Liver (tissue), 9 donors: ENCODE results near the gene CPLX1. TPM values are rescaled to one million over a fixed set of nuclear protein-coding genes. Genes with fewer than 3 reads are reported as not detected.

Experiments used
- DNase-seq: peaks from one replicate; pipeline ENCODE4 v3.0.0-alpha.2; 2017; ENCODE audit warnings: low spot score
- H3K27ac ChIP-seq, 2 donors: one replicate each; pipeline ENCODE4 v1.7.0; 2013; ENCODE audit warnings: inconsistent platforms in 2 of 2, low read length in 2 of 2, control low read depth in 1 of 2, low read depth in 1 of 2, mild to moderate bottlenecking in 1 of 2
- H3K27me3 ChIP-seq, 4 donors: one replicate each; pipeline versions ENCODE4 v1.6.1 to v1.7.0; 2013; ENCODE audit warnings: low read length in 3 of 4, inconsistent platforms in 1 of 4, mild to moderate bottlenecking in 1 of 4, moderate library complexity in 1 of 4; ENCODE audit not compliant: control insufficient read depth in 4 of 4, insufficient read depth in 4 of 4
- H3K36me3 ChIP-seq, 4 donors: one replicate each; pipeline versions ENCODE4 v1.6.1 to v1.7.0; 2013; ENCODE audit warnings: low read length in 3 of 4, mild to moderate bottlenecking in 3 of 4, low read depth in 1 of 4, moderate library complexity in 1 of 4; ENCODE audit not compliant: control insufficient read depth in 4 of 4, insufficient read depth in 3 of 4
- H3K4me1 ChIP-seq, 4 donors: one replicate each; pipeline versions ENCODE4 v1.6.1 to v1.7.0; 2013; ENCODE audit warnings: low read length in 3 of 4, mild to moderate bottlenecking in 3 of 4, moderate library complexity in 1 of 4; ENCODE audit not compliant: control insufficient read depth in 4 of 4, insufficient read depth in 4 of 4
- H3K4me3 ChIP-seq, 3 donors: one replicate each; pipeline versions ENCODE4 v1.6.1 to v1.7.0; 2013; ENCODE audit warnings: low read length in 3 of 3, control low read depth in 1 of 3, low read depth in 1 of 3, mild to moderate bottlenecking in 1 of 3
- H3K9ac ChIP-seq, 2 donors: one replicate each; pipeline ENCODE4 v1.7.0; 2013; ENCODE audit warnings: low read length in 2 of 2, mild to moderate bottlenecking in 2 of 2, moderate library complexity in 2 of 2, control low read depth in 1 of 2, low read depth in 1 of 2
- H3K9me3 ChIP-seq, 4 donors: one replicate each; pipeline versions ENCODE4 v1.6.1 to v1.7.0; 2013; ENCODE audit warnings: low read length in 3 of 4; ENCODE audit not compliant: control insufficient read depth in 4 of 4
- EGR1 ChIP-seq, 2 donors: IDR thresholded peaks; 2 replicates each; pipeline ENCODE4 v1.6.1; 2016 to 2018; ENCODE audit warnings: antibody characterized with exemption in 2 of 2, low read depth in 2 of 2
- FOXA1 ChIP-seq: IDR thresholded peaks from 2 replicates; pipeline ENCODE4 v1.6.1; 2016; ENCODE audit warnings: antibody characterized with exemption
- FOXA2 ChIP-seq: IDR thresholded peaks from 2 replicates; pipeline ENCODE4 v1.6.1; 2016; ENCODE audit warnings: antibody characterized with exemption
- GABPA ChIP-seq, 2 donors: IDR thresholded peaks in 1 of 2; conservative IDR thresholded peaks in 1 of 2; 2 replicates each; pipeline ENCODE4 v1.6.1; 2016; ENCODE audit warnings: antibody characterized with exemption in 2 of 2, mild to moderate bottlenecking in 1 of 2, moderate library complexity in 1 of 2
- HNF4A ChIP-seq, 2 donors: conservative IDR thresholded peaks; 2 replicates each; pipeline ENCODE4 v1.6.1; 2016; ENCODE audit warnings: antibody characterized with exemption in 2 of 2, mild to moderate bottlenecking in 2 of 2
- HNF4G ChIP-seq: IDR thresholded peaks from 2 replicates; pipeline ENCODE4 v1.6.1; 2016; ENCODE audit warnings: antibody characterized with exemption
- JUND ChIP-seq, 2 donors: IDR thresholded peaks; 2 replicates each; pipeline ENCODE4 v1.6.1; 2016; ENCODE audit warnings: antibody characterized with exemption in 2 of 2
- RAD21 ChIP-seq, 2 donors: IDR thresholded peaks; 2 replicates each; pipeline ENCODE4 v1.6.1; 2016; ENCODE audit warnings: antibody characterized with exemption in 2 of 2, mild to moderate bottlenecking in 2 of 2
- RXRA ChIP-seq, 2 donors: IDR thresholded peaks; 2 replicates each; pipeline ENCODE4 v1.6.1; 2017 to 2018; ENCODE audit warnings: antibody characterized with exemption in 2 of 2, mild to moderate bottlenecking in 1 of 2
- SP1 ChIP-seq: IDR thresholded peaks from 2 replicates; pipeline ENCODE4 v1.6.1; 2018; ENCODE audit warnings: antibody characterized with exemption, mild to moderate bottlenecking
- TAF1 ChIP-seq: conservative IDR thresholded peaks from 2 replicates; pipeline ENCODE4 v1.6.1; 2016; ENCODE audit warnings: antibody characterized with exemption, mild to moderate bottlenecking
- YY1 ChIP-seq: IDR thresholded peaks from 2 replicates; pipeline ENCODE4 v1.6.1; 2016; ENCODE audit warnings: antibody characterized with exemption, mild to moderate bottlenecking
- WGBS: extraction: QIAGEN DNeasy Blood & Tissue Kit; methylation state at CpG from one replicate; pipeline ENCODE4 v1.1.7; 2013; 5-methylcytosine and 5-hydroxymethylcytosine counted together
- polyA plus RNA-seq, 2 donors: library from polyadenylated mRNA; stranded (reverse) in 1 of 2; unstranded in 1 of 2; fragments of 200-250 nt in 1 of 2; fragments of >200 nt in 1 of 2; fragmentation: Nextera tagmentation in 1 of 2; extraction: Ambion mirVana in 1 of 2; gene quantifications; one replicate each; pipeline versions ENCODE4 v1.2.1 to v1.2.3, GENCODE V29; 2013 to 2015
- total RNA-seq, 2 donors: library from RNA; depleted of rRNA; stranded (reverse); fragments of >200 nt; gene quantifications; one replicate each; pipeline ENCODE4 v1.2.3, GENCODE V29; 2014
- TF ChIP-seq, protein P1 (sequence below): fragments of 150-350 bp; IDR thresholded peaks from 2 replicates; pipeline ENCODE4 v1.5.1; 2017; ENCODE audit warnings: improper control_type of control experiment, low read depth, low read length; ENCODE audit not compliant: missing input control
- TF ChIP-seq, protein P2 (sequence below): IDR thresholded peaks from 2 replicates; pipeline ENCODE4 v1.6.1; 2016; ENCODE audit warnings: antibody characterized with exemption
- TF ChIP-seq, protein P3 (sequence below): IDR thresholded peaks from 2 replicates; pipeline ENCODE4 v1.6.1; 2016; ENCODE audit warnings: antibody characterized with exemption
- TF ChIP-seq, protein P4 (sequence below): IDR thresholded peaks from 2 replicates; pipeline ENCODE4 v1.6.1; 2016; ENCODE audit warnings: antibody characterized with exemption
- TF ChIP-seq, protein P5 (sequence below): IDR thresholded peaks from 2 replicates; pipeline ENCODE4 v1.6.1; 2016; ENCODE audit warnings: antibody characterized with exemption, mild to moderate bottlenecking
- donor health status: healthy.
- donor health status: healthy.
- donor health status: healthy.
- donor health status: healthy.
- donor health status: healthy.

The CPLX1 gene
- total and polyA plus RNA-seq, 4 donors, result 0.14 to 2.8 (median 0.80) TPM

DNA sequence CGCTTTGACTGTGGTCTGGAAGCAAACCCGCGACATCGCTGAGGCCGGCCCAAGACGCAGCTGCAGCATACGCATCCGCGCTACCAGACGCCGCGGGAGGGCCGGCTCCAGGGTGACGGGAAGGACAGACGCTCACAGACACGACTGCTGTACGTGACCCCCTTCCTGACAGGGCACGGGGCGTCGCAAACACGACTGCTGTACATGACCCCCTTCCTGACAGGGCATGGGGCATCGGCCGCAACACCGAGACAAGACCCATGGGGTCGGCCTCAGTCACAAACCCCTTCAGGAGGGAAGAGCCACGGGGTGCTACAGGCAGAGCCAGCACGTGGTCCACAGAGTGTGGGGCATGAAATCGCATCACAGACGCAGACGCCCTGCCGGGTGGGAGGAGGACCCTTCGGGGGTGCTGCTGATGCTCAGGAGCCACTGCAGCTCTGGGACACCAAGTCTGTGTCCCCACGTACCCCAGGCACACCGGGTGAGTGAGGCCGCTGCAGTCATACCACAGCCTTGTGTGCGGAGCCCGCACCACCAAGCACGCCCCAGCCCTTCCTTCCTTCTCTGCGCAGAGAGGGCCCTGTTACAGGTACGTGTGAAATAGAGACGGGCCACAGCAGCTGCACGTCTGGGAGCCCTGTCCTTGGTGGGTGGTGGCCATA, 38.7 kb upstream of the CPLX1 start:
- H3K4me3 ChIP-seq, result no peak overlapping the region
- no peaks in the 10 kb centered on the region for H3K9me3 ChIP-seq
- DNase-seq, result no peak
- no peaks in the 10 kb centered on the region for H3K4me1 ChIP-seq
- H3K9ac ChIP-seq, result no peak overlapping the region
- no peak overlapping the region for H3K27ac ChIP-seq
- H3K27me3 ChIP-seq, result no peaks in the 10 kb centered on the region
- TF ChIP-seq, protein P1, sequence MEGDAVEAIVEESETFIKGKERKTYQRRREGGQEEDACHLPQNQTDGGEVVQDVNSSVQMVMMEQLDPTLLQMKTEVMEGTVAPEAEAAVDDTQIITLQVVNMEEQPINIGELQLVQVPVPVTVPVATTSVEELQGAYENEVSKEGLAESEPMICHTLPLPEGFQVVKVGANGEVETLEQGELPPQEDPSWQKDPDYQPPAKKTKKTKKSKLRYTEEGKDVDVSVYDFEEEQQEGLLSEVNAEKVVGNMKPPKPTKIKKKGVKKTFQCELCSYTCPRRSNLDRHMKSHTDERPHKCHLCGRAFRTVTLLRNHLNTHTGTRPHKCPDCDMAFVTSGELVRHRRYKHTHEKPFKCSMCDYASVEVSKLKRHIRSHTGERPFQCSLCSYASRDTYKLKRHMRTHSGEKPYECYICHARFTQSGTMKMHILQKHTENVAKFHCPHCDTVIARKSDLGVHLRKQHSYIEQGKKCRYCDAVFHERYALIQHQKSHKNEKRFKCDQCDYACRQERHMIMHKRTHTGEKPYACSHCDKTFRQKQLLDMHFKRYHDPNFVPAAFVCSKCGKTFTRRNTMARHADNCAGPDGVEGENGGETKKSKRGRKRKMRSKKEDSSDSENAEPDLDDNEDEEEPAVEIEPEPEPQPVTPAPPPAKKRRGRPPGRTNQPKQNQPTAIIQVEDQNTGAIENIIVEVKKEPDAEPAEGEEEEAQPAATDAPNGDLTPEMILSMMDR, result no peak
- TF ChIP-seq JUND (IDR thresholded peaks at IDR 0.05) (no peak), FOXA1 (no peak), RAD21 (IDR thresholded peaks at IDR 0.05) (no peak), SP1 (no peak), FOXA2 (no peak), HNF4G (no peak), TAF1 (no peak), HNF4A (conservative IDR thresholded peaks at IDR 0.05) (no peak)
- TF ChIP-seq, protein P2, sequence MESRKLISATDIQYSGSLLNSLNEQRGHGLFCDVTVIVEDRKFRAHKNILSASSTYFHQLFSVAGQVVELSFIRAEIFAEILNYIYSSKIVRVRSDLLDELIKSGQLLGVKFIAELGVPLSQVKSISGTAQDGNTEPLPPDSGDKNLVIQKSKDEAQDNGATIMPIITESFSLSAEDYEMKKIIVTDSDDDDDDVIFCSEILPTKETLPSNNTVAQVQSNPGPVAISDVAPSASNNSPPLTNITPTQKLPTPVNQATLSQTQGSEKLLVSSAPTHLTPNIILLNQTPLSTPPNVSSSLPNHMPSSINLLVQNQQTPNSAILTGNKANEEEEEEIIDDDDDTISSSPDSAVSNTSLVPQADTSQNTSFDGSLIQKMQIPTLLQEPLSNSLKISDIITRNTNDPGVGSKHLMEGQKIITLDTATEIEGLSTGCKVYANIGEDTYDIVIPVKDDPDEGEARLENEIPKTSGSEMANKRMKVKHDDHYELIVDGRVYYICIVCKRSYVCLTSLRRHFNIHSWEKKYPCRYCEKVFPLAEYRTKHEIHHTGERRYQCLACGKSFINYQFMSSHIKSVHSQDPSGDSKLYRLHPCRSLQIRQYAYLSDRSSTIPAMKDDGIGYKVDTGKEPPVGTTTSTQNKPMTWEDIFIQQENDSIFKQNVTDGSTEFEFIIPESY, result no peak
- TF ChIP-seq, protein P3, sequence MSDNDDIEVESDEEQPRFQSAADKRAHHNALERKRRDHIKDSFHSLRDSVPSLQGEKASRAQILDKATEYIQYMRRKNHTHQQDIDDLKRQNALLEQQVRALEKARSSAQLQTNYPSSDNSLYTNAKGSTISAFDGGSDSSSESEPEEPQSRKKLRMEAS, result no peak
- TF ChIP-seq, protein P4, sequence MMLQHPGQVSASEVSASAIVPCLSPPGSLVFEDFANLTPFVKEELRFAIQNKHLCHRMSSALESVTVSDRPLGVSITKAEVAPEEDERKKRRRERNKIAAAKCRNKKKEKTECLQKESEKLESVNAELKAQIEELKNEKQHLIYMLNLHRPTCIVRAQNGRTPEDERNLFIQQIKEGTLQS, result no peak
- TF ChIP-seq, protein P5, sequence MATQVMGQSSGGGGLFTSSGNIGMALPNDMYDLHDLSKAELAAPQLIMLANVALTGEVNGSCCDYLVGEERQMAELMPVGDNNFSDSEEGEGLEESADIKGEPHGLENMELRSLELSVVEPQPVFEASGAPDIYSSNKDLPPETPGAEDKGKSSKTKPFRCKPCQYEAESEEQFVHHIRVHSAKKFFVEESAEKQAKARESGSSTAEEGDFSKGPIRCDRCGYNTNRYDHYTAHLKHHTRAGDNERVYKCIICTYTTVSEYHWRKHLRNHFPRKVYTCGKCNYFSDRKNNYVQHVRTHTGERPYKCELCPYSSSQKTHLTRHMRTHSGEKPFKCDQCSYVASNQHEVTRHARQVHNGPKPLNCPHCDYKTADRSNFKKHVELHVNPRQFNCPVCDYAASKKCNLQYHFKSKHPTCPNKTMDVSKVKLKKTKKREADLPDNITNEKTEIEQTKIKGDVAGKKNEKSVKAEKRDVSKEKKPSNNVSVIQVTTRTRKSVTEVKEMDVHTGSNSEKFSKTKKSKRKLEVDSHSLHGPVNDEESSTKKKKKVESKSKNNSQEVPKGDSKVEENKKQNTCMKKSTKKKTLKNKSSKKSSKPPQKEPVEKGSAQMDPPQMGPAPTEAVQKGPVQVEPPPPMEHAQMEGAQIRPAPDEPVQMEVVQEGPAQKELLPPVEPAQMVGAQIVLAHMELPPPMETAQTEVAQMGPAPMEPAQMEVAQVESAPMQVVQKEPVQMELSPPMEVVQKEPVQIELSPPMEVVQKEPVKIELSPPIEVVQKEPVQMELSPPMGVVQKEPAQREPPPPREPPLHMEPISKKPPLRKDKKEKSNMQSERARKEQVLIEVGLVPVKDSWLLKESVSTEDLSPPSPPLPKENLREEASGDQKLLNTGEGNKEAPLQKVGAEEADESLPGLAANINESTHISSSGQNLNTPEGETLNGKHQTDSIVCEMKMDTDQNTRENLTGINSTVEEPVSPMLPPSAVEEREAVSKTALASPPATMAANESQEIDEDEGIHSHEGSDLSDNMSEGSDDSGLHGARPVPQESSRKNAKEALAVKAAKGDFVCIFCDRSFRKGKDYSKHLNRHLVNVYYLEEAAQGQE, result no peak
- WGBS, result 96% methylated on average over 42 of the region's 42 CpGs
- H3K36me3 ChIP-seq, result peaks cover 9 to 89% (median 34%) of the 10 kb centered on the region in 4 donors

DNA sequence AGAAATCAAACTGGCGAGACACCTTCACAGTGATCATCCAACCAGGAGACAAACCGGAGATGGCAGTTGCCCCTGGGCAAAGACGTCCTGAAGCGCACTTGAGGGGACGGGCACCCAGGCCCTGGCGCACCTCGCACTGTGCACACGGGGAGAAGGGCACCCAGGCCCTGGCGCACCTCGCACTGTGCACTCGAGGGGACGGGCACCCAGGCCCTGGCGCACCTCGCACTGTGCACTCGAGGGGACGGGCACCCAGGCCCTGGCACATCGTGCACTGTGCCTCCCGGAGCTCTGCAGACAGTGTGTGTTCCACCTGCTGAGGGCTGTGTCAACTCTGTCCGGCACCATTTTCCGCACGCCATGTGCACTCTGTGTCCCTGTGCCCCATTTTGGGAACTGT, 34.6 kb upstream of the CPLX1 start:
- H3K27me3 ChIP-seq, result no peaks in the 10 kb centered on the region
- 97% methylated on average over 21 of the region's 21 CpGs for WGBS
- H3K9me3 ChIP-seq, result no peaks in the 10 kb centered on the region
- DNase-seq, result no peak
- H3K9ac ChIP-seq, result no peak overlapping the region
- no peaks in the 10 kb centered on the region for H3K4me1 ChIP-seq
- H3K36me3 ChIP-seq, result peaks cover 13 to 83% (median 37%) of the 10 kb centered on the region in 4 donors
- no peak overlapping the region for H3K27ac ChIP-seq
- H3K4me3 ChIP-seq, result no peak overlapping the region
- TF ChIP-seq YY1, result no peak
- no peak for TF ChIP-seq EGR1 (IDR thresholded peaks at IDR 0.05; ENCODE audit: low read depth in 2 of 2)
- TF ChIP-seq FOXA1, result no peak
- TF ChIP-seq, protein P4, result no peak
- TF ChIP-seq, protein P5, result no peak
- TF ChIP-seq RXRA (IDR thresholded peaks at IDR 0.05), result no peak
- TF ChIP-seq TAF1, result no peak
- TF ChIP-seq, protein P2, result no peak
- TF ChIP-seq JUND (IDR thresholded peaks at IDR 0.05), result no peak
- TF ChIP-seq GABPA (IDR thresholded peaks at IDR 0.05 in 1 of 2, conservative IDR thresholded peaks at IDR 0.05 in 1 of 2), result no peak
- no peak for TF ChIP-seq FOXA2
- TF ChIP-seq HNF4G, result no peak
- no peak for TF ChIP-seq RAD21 (IDR thresholded peaks at IDR 0.05)
